Activated CD4-positive, alpha-beta T cell treated with anti-CD3 and anti-CD28 coated beads, Interleukin-2, amount 50 U/mL, for 24 hours (primary cell): Measurements from ENCODE around the gene ROBO2.

Source experiments
- DNase-seq, 2 donors: peaks; one replicate each; pipeline ENCODE4 v3.0.0-alpha.2; 2020; ENCODE audit warnings: low read depth in 1 of 2, low spot score in 1 of 2

Gene ROBO2

DNA sequence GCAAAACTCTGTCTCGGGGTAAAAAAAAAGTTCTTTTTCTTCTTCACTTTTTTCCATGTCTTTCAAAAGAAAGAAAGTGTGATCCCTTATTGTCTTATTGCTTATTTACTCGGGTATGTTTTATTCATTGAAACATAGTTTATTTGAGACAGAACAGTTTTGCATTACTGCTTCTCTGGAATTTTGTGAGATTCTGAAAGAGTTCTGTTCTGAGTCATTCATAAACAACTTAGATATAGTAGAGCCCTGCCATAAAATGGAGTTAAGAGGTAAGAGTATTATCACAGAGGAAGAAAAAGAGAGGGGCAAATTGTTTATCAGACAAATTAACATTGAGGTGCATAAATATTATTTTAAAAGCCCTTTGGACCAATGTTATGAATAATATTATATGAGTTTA is 522.2 kb downstream of the ROBO2 start:
- DNase-seq: no peak

DNA sequence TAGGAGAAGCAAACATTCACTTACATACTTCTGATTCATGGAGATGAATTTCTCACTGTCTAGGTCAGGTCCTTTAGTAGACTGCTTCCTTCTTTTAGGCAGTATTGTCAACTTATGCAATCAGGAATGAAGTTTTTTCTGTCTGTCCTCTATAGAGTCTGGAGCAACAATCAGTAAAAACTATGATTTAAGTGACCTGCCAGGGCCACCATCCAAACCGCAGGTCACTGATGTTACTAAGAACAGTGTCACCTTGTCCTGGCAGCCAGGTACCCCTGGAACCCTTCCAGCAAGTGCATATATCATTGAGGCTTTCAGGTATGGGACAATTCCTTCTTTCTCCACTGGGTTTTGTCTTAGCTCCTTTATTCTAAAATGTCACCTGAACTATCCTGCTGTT is 523.1 kb downstream of the ROBO2 start:
- DNase-seq: no peak

DNA sequence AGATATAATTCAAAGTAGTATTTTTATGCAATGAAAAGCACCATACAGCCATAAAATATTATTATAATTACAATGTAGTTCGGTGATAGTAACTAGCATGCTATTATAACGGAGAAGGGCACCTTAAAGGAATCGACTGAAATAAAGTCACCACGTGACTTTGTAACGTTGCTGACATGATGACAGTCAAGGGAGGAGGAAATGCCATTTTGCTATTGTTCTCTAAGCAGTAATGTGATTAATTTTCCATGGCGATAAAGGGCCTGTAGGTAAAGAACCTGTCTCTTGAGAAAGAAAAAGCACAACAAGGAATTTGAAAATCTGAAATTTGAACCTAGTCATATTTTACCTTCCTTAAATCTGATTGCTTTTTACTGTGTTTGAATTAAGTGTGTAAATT is 526.2 kb downstream of the ROBO2 start:
- DNase-seq: no peak

DNA sequence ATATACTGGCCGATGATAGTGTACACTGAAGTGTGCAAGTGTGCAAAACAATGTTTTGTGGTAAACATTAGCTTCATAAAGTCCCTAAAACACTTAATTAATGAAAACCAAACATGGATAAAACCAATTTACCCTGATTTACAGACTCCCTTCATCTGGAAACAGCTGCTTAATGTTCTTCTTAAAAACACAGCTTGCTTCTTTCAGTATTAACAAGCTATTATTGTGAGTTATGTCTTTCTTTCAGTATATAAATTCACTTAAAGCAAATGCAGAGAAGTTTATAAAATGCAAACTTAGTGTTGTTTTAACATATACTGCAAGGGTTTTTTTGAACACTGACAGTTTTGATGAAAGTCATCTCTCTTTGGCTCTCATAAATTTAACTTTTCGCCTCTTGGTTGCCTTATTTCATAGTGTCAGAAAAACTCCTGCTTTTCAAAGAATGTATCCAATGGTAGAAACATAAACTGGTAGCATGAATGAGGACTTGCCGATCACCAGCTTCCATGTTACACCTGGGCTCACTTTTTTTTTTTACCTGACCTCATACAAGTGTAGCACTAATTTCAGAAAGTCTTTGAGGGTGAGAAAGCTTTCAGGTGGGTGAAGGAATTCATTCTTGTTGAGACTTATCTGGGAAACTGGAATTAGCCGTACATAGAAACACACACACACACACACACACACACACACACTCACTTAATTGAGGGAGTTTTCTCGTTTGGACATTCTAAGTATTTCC is 532.2 kb downstream of the ROBO2 start:
- DNase-seq: no peak

DNA sequence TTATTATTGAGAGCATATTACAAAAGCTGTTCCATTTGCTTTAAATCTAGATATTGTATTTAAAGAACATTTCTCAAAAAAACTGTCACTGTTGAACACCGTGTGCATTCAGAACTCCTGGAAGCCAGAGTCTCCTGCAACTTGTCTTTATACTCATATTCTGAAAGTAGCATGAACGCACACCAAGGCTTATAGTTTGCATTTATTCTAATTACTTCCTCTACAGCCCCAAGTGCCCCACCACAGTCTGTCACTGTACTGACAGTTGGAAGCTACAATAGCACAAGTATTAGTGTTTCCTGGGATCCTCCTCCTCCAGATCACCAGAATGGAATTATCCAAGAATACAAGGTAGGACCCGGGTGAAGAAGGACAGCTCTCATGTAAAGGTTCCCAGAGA is 537.4 kb downstream of the ROBO2 start:
- no peak for DNase-seq

DNA sequence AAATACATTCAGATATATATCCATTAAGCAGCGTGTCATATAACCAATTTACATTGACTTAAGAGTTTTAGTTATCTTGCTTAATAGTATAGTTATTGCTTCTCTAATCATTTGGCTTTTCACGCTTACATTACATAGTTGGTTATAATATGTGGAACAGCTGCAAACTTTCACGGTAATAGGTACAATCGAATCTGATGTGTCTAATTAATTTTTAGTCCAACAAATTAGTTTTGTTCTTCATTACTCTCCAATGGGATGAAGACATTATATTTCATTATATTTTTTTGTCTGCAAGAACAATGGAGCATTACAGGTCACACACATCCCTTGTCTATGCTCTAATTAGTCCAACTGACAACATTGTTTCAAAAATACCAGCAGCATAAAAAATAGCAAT is 546.3 kb downstream of the ROBO2 start:
- no peak for DNase-seq

DNA sequence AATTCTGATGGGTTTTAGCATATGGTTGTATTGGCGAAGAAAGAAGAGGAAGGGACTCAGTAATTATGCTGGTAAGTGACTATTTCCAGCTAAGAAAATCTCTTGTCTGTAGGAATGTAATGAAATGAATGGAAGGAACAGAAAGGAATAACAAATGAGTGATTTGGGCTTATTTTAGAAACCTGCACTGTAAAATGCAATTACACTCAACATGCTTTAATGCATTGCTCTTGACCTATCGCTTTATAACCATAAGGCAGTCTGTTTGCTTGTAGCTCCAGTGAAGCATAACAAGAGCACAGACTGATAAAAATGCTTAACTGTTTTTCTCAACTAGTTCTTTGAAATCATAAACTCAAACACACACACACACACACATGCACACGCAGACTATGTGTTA is 549.0 kb downstream of the ROBO2 start:
- DNase-seq: no peak

DNA sequence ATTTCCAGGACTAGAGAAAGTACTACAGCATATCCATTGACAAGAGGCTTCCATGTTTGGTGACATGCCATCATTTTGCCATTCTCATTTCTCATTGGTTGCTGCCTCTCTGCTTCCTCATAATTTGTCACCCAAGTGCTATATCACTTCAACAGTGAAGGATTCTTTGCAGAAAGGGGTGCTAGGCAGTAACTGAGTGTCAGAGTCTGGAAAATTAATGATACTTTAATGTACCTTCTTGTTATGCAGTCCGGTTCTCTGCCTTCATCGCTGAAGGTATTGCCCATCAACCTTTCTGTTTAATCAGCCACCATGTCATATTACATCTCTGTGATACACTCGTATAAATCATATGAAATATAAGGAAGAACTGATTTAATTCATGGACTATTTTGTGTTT is 550.3 kb downstream of the ROBO2 start:
- DNase-seq: no peak

DNA sequence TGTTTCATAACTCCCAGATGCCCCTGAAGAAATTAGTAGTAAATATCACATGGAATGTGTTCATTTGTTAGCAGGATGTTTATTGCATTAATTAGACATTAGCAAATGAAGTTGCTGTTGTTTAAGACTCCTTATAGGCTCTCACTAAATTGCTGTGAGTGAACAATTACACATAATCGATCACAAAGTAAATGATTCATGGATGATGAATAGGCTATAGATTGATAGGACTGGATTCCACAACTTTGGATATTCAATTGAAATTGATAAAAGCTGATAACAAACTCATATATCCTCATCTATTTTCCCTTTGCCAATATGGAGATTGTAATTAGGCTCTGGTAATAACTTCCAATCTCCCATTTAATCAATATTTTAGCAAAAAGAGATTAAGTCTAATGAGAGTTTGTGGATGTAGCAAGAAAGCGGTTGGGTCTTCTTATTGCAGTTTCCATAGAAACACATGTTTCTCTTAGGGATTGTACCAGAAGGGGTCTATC is 555.5 kb downstream of the ROBO2 start:
- DNase-seq: no peak

DNA sequence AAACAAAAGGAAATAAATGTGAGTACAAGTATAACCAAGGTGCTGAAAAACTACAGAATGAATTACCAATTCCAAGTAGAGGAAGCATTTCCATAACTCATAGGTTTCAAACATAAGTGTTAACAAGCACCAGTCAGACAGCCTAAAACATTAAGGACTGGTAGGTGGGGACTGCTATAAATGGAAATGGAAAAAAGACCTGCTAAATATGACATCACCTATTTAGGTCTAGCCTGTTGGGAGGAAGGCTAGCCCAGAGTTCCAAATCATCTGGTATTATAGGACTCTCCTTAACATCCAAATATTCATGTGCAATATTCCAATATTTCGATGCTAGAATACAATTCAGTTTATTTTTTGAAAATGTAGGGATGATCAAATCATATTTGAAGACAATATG is 560.0 kb downstream of the ROBO2 start:
- no peak for DNase-seq

DNA sequence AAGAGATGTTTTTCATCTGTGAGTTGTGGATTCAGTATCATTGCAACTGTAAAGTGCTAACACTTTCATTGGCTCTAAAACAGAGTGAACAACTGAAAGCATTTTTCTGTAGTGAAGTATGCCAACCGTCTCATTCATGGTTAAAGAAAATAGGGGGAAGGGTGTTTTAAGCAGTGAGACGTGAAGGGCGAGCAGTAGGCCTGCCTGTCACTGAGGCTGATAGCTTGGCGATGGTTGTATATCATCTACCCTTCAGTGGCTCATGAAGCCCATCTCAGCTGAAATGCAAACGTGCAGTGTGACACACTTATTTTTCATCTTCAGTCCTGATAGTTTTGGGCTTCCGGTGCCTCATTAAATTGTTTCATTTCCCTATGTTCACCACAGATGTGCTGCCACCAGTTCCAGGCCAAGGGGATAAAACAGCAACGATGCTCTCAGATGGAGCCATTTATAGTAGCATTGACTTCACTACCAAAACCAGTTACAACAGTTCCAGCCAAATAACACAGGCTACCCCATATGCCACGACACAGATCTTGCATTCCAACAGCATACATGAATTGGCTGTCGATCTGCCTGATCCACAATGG is 562.0 kb downstream of the ROBO2 start:
- no peak for DNase-seq

DNA sequence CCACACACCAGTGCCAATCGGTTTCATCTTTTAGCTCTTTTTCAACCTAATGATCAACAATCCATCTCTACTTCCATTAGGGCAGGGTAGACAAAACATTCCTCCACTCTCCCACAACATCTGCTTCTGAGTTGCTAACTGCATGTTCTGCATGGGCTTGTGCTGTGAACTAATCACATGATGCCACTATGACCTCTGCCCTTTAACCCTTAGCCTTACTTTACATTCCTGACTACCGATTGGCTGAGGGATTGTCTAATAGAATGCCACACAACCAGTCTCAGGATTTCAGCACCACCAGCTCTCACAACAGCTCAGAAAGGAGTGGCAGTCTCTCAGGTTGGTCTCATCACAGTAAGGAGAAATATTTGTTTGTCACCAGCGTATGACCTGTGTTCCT is 562.8 kb downstream of the ROBO2 start:
- no peak for DNase-seq

DNA sequence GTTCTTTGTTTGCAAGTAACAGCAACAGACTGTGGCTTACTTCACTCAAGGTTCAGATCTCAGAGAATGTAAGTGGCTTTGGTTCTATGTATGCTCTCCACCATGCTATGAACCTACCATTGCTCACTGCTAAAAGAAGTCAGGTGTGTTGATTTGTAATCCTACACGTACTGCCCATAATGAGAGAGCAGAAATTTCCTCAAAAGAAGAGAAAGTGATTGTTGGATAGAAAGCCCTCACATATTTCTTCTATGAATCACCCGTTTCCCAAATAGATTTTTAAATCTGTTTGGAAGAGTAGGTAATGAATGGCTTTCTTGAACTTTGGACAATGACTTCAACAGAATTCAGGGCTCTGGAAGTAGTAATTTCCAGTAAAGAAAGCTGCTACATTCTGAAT is 565.4 kb downstream of the ROBO2 start:
- no peak for DNase-seq

DNA sequence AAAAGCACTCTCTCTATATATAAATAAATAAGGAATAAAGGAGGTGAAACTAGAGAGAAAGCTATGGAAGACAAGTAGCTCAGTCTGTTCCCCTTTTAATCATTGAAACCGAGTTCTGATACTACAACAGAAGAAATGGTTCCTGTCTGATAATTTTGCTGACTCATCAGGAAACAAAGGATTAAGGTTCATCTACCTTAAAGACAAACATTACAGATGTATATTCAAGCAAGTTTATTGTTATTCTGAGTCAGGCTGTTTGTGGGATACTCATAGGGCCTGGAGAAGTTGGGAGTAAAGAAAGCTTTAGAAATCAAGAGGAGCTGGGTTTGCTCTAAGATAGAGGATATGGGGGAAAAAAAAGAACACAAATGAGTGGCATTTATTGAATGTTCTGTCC is 566.0 kb downstream of the ROBO2 start:
- DNase-seq: no peak

DNA sequence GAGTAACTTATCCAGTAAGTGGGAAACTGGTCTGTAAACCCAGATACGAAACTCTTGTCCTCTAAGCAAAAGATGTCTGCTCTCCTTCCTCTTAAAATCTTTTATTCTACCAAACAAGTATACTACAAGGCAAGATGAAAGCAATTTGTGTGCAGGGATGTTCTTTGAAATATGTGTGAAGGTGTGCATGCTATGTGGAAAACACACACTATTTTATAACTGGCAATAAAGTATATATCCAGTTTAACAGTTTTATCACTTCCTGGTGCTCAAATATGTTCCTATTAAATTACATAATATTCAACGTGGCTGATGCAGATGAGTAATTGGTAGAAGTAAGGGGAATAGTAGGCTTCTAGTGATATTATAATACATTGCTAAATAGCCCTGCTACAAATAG is 566.5 kb downstream of the ROBO2 start:
- DNase-seq: no peak

DNA sequence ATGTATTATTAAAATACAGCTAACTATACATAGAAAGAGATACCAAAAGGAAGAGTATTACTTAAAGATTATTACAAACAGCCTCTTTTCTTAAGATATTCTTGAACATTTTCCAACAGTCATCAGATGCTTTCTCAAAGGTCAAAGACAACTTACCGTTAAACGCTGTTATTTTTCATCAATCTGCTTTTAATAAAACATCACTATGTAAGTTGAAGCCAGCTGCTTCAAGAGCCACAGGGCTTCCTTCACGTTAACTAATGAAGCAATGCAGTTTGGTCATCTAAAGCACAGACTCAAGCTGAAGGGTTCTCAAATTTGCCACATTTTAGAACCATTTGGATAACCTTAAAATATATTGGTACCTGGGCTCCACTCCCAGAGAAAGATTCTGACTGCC is 578.8 kb downstream of the ROBO2 start:
- no peak for DNase-seq

DNA sequence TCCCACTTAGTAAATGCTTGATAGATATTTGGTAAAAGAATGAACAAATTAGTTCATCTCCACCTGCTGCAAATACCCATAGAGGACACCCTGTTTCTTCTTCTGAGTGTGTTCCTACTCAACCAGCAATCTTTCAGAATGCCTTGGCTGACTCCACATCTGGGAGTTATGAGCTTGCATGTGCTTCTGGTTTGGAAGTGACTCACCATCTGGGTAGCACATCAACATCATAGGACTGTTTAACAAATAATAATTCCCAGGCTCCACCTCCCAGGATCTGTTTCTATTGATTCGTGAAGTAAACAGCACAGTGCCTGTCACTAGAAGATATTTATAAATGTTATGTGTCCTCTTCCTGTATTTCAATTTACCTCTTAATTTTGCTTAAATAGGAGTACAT is 580.1 kb downstream of the ROBO2 start:
- DNase-seq: no peak

DNA sequence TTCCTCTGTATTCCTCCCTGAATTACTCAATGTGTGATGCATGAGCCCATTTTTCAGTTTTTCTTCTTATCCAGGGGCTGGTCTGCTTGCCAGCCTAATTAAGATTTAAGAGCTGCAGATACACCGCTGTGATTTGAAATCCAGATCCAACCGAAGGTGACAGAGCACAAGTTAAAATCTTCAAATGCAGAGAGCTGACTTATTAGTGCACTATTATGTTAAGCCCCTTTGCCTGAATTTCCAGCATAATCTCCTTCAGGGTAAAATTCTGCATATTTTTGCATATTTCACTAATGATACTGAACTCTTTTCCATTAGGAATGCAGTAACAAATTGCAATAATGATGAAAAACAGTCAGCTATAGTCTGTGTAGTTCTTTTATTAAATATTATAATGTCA is 583.6 kb downstream of the ROBO2 start:
- DNase-seq: no peak

DNA sequence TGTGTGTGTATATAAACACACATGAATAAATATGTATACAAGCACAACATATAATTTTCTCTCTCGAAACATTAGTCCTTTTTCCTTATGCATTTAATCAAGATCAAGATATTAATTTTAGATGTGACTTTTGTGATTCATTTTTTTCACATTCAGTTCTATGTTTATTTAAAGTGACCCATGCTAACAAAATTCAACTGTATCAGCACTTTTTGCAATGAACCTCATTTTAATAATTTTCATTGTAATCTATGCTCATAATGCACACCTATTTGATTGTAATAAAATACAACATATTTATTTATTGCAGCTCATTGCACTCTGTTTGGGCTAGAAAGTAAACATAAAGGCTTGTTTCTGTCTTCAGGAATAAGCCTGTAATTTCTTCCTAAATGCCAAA is 586.3 kb downstream of the ROBO2 start:
- no peak for DNase-seq

DNA sequence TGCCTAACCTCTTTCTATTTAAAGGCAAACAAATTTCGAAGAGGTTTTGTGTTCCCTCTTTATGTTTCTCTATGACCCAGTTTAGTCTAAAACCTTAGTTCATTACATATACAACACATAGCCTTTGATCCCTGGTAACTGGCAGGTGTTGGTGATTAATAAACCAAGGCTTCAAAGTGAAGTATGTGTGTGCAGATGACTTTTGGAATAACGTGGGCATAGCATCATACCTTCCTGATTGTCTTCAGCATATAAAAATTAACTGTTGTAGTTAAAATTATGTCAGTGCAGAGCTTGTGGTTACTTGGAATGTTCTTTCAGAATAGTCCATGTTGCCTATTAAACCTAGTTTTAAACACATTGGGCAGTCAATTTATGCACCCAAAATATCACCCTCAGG is 608.3 kb downstream of the ROBO2 start:
- no peak for DNase-seq

DNA sequence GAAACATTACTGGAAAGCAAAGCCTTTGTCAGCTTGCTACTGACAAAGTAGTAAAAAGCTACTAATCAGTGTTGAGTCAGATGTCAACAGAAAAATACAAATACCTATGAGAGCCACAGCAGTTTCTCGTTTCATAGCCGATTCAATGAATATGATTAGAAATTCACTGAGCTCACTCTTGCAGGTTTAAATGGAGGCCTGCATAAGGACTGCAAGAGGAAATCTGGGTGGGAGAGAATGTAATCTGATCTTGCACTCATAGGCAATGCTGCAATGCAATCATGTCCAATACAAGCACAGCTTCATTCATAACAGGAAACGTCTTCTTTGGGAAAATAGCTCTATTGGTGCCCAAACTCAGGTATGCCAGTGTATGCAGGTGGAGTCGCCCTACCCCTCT is 608.8 kb downstream of the ROBO2 start:
- no peak for DNase-seq

DNA sequence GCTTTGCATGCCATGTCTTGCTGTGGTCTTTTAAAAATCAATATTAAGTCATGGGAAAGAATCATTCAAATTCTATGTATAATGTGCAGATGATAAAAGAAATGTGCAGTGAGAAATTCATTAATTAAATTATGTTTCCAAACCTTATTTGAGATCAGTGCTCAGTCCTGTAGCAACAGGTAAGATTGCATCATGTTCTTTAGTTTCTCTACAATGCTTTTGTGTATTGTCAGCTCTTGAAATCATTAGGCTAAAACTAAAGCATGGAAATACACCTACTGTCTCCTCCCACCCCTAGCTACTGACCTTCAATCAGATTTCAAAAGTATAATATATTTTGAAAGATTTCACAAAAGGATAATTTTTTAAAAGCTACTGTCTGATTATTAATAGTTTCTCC is 612.7 kb downstream of the ROBO2 start:
- DNase-seq: no peak

DNA sequence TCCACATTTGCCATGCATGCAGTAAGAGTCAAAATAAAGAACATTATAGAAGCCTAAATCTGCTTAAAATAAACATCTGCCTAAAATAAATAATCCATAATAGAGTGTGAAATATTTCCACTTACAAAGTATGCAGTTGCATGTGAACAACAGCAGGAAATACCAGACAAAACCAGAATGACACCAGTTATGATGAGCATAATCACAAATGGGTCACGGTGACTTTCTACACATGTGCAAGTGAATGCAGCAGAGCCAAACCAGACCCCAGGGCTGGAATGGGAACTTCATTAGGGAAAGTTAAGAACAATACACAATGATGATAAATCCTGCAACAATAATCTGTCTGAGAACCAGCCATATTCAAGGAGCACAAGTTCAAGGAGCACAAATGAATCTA is 615.5 kb downstream of the ROBO2 start:
- no peak for DNase-seq
